ENCODE results near the gene TNFRSF1A.
"Not testable (repeated sequence)": the region's sequence is repeated elsewhere in the genome, so short reads cannot be mapped to it uniquely, and the experiment has no call there.

The TNFRSF1A gene

DNA sequence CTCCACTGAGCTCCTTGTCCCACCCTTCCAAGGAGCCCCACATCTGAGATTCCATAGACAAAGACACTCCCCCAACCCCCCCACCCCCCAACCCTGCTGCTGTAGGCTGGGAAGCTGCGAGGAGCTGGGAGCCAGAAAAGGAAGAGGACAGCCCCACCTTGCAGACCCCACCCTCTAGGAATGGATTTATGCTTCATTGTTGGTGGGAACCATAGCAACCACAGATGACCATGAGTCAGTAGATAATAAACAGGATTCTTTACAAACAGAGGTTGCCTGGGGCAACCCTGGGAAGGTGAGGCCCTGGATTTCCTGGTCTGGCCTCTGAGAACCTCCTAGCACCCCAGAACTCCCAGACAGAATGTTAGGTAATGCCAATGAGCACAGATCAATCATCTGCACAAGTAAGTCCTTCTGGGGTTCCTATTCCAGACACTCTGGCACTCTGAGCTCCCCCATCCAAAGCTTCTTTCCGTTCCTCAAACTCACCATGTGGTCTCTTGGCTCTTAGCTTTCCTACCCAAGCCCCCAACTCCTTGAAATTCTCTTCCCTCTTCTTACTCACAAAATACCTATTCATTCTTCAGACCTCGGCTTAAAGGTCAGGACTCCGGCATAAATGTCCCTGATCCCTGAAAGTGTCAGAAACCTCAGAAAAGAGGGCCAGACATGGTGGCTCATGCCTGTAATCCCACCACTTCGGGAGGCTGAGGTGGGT is 46.6 kb downstream of the TNFRSF1A start:
- DNase-seq: no peak

GRCh38 chr12:6294156-6295093 is 47.5 kb downstream of the TNFRSF1A start:
- DNase-seq: no peak

DNA sequence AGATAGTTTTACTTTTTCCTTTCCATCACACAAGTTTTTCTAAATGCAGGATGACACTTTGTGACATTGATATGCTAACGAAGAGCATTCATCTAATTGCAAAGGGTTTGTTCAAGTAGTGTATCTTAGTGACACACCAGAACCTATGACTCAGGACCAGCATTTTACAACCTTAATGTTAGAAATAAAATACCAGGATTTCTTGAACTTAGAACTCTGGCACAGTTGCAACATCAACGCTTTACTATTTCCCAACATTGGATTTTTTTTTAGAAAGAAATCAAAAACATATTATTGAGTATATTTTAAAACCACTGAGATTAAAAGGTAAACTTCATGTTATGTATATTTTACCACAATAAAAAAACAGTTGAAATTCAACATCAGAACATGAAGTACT is 49.3 kb downstream of the TNFRSF1A start:
- no peak for DNase-seq

- not testable (repeated sequence) for DNase-seq
These were observed 52.0 kb downstream of the TNFRSF1A start for GRCh38 chr12:6289906-6290305.

DNA sequence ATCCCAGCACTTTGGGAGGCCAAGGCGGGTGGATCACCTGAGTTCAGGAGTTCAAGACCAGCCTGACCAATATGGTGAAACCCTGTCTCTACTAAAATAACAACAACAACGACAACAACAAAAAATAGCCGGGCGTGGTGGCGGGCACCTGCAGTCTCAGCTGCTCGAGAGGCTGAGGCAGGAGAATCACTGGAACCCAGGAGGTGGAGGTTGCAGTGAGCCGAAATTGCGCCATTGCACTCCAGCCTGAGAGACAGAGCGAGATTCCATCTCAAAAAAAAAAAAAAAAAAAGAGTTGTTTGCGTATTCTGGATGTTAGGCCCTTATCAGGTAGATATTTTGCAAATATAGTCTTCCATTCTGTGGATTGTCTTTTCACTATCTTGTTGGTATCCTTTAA is 52.8 kb downstream of the TNFRSF1A start:
- not testable (repeated sequence) for DNase-seq

GRCh38 chr12:6288235-6288634 is 53.6 kb downstream of the TNFRSF1A start:
- no peak for DNase-seq

GRCh38 chr12:6285532-6286306 is 56.2 kb downstream of the TNFRSF1A start:
- no peak for DNase-seq

- DNase-seq: peak; percentile 46
These were observed 56.8 kb downstream of the TNFRSF1A start for GRCh38 chr12:6285063-6285477.

DNA sequence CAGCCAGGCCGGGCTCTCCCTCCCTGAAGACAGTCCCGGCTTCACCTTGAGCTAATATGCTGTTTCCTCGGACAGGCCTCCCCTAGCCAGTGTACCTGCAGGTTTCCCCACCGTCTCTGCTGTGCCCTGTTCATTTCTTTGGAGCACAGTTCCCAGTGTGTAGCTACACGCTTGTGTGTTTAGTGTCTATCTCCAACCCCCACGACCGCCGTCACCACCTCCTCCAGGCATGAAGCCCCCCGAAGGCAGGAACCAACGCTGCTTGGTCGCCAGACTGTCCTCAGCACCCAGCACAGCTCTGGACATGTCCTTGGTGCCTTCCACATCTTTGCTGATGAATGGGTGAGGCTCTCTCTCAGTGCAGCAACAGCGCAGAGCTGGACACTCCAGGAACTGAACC is 57.6 kb downstream of the TNFRSF1A start:
- DNase-seq: no peak

DNA sequence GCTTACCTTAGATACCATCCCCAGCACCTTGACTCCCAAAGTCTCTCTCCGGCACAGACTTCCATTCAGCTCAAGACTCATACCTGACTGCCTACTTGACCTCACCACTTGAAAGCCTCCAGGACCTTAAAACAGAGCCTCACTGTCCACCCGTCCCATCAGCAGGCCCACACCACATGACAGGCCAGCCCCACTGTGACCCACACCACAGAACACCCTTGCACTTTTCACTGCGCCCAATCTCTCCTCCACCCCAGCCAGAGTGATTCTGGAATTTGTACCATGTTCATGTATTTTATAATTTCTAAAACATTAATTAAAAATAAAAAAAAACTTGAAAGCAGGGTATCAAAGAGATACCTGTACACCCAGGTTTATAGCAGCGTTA is 59.4 kb downstream of the TNFRSF1A start:
- no peak for DNase-seq

- no peak for DNase-seq
These were observed 60.6 kb downstream of the TNFRSF1A start for GRCh38 chr12:6281081-6281809.

DNA sequence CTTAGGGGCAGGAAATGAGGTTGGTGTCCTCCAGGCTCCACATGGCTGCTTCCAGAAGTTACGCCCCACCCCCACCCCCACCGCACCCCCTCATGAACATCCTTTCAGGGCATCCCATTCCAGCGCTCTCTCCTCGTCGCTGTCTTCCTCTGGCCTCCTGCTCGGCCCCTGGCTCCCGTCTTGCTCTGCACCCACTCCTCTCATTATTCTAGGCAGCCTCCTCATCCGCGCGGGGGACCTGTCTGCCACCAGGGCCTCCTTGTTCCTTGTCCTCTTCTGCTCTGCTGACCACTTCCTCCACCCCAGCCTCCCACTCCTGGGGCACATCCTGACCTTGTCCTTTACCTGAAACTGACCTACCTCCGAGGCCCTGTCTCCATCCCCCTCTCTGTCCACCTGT is 61.2 kb downstream of the TNFRSF1A start:
- DNase-seq: no peak

GRCh38 chr12:6280053-6280469 is 61.8 kb downstream of the TNFRSF1A start:
- no peak for DNase-seq

DNA sequence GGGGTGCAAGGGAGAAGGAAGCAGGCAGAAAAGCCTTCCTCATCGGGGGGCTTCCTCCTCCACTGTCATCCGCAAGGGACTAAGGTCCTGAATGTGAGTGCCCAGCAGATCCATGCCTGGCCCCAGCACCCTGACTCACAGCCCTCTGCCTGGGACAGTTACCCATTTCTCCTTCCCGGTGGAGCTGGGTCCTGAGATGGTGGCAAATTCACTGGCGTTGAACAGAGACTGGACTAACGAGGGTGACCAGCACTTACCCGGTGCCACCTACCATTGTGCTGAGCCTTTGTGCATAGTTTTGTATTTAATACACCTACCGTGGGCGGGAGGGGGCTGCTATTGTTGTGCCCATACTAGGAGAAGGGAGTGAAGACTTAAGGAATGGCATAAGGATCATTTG is 62.2 kb downstream of the TNFRSF1A start:
- no peak for DNase-seq

DNA sequence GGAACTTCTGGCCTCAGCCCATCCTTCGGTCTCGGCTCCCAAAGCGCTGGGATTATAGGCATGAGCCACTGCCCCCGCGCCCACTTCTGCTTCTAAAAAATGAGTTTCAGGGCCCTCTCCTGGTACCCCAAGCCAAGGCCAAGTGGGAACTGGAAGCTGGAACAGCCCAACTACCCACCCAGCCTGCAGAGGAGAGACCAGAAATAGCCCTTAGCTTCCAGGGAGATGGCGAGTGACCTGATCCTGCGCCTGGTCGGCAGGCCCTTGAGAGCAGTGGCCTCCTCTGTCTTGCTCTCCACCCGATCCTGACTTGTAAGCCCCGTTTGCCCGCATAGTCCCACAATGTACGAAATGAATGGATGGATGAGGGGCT is 62.6 kb downstream of the TNFRSF1A start:
- DNase-seq: no peak

Measured in NCI-H1092 treated with DMSO at 0.1 percent for 48 hours (cell line).